ENCODE data around the gene RNF213.

RNF213 gene

DNA sequence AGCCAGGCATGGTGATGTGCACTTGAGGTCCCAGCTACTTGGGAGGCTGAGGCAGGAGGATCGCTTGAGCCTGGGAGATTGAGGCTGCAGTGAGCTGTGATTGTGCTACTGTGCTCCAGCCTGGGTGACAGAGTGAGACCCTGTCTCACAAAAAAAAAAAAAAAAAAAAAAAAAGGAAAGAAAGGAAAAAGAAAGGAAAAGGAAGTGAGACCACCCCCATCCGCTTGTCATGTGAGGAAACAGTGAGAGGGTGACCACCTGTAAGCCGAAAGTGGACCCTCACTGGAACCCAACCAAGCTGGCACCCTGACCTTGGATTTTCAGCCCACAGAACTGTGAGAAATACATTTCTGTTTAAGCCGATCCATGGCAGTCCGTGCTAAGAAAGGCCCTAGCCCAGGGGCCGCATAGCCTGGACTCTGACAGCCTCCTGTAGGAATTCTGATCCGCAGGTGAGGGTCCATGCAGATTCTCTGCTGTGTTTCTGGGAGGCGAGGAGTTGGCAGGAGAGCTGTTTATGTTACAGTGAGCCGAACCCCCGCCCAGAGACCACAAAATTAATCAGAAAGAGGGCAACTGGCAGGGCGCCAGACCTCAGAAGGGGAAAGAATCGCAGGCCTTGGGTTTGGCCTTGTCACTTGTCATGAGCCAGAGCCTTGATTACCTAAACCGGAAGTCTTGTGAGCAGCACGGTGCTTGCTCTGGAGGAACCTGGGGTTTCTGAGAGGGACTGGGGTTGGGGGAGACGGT lies 41.5 kb upstream of the RNF213 start:
- H3K27me3 ChIP-seq, result peaks cover 82% of the 10 kb centered on the region
- no peaks in the 10 kb centered on the region for H3K36me3 ChIP-seq
- no peaks in the 10 kb centered on the region for H3K9me3 ChIP-seq
- peak overlapping the region; percentile 64 to 82 for H3K4me3 ChIP-seq (ENCODE audit: low read depth in 1 of 2, low read length in 1 of 2)
- peak overlapping the region; percentile 77 for H3K27ac ChIP-seq
- peaks cover 15% of the 10 kb centered on the region in 2 experiments for H3K4me1 ChIP-seq (ENCODE audit: control insufficient read depth in 1 of 2, insufficient read depth in 1 of 2, low read depth in 1 of 2, low read length in 1 of 2)
- TF ChIP-seq, protein P1, sequence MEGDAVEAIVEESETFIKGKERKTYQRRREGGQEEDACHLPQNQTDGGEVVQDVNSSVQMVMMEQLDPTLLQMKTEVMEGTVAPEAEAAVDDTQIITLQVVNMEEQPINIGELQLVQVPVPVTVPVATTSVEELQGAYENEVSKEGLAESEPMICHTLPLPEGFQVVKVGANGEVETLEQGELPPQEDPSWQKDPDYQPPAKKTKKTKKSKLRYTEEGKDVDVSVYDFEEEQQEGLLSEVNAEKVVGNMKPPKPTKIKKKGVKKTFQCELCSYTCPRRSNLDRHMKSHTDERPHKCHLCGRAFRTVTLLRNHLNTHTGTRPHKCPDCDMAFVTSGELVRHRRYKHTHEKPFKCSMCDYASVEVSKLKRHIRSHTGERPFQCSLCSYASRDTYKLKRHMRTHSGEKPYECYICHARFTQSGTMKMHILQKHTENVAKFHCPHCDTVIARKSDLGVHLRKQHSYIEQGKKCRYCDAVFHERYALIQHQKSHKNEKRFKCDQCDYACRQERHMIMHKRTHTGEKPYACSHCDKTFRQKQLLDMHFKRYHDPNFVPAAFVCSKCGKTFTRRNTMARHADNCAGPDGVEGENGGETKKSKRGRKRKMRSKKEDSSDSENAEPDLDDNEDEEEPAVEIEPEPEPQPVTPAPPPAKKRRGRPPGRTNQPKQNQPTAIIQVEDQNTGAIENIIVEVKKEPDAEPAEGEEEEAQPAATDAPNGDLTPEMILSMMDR (IDR thresholded peaks at IDR 0.05), result no peak

DNA sequence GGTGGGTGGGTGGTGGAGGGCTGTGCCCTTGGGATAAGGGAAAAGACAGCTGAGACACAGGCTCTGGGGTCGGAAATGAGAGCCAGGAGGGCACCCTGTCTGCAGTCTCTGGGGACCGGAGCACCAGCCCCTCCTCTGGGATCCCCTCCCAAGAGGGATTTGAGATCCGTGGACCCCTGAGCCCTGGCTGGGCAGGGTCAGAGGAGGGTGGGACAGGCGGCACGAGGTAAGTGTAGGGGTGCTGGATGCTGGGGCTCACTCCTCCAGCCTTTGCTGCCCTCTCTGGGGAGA lies 40.9 kb upstream of the RNF213 start:
- no peaks in the 10 kb centered on the region for H3K36me3 ChIP-seq
- H3K27me3 ChIP-seq, result peaks cover 87% of the 10 kb centered on the region
- H3K9me3 ChIP-seq, result no peaks in the 10 kb centered on the region
- TF ChIP-seq, protein P1 (IDR thresholded peaks at IDR 0.05), result no peak
- peak overlapping the region; percentile 77 for H3K27ac ChIP-seq
- peaks cover 15% of the 10 kb centered on the region in 2 experiments for H3K4me1 ChIP-seq (ENCODE audit: control insufficient read depth in 1 of 2, insufficient read depth in 1 of 2, low read depth in 1 of 2, low read length in 1 of 2)
- H3K4me3 ChIP-seq (ENCODE audit: low read depth in 1 of 2, low read length in 1 of 2), result peak overlapping the region; percentile 64 to 82

DNA sequence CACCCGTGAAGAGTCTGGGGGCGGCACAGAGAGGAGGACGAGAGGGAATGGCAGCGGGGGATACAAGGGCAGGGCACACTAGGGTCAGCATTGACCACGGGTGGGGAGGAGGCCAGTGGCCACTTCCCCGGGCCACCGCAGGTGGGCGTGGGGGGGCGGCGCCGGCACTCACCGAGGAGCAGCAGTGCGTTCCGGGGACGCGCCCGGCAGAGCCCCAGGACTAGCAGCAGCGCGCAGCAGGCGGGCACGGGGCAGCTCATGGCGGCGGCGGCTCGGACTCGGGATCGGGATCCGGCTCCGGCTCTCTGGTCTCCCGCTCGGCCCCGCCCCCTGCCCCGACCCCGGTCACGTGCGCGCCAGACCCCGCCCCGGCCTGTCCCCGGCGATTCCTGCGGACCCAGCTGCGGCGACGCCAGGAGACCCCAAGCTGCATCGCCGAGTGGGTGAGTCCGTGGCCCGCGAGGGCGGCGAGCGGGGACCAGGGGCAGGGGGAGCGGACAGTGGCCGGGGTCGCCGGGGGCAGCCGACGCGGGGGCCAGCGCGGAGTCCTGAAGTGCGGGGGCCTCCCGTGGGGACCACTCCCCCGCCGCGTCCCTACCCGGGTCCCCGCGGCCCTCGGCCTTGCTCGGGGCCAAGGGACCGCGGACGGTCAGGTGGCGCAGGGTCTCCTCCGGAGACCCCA lies 40.5 kb upstream of the RNF213 start, which contains the start of the genes SGSH and SLC26A11:
TSS of gene SGSH (minus strand) at position 280 of the 682 bp plus-strand sequence. CDS start at position 260, 20 bp downstream.
TSS of gene SLC26A11 (plus strand) at position 374 of the 682 bp plus-strand sequence. CDS start 1,134 bp downstream, outside the sequence.
- Histone ChIP-seq H3K36me3 (no peaks in the 10 kb centered on the region), H3K4me3 (ENCODE audit: low read depth in 1 of 2, low read length in 1 of 2) (peak within 1 kb of the TSS; percentile 64 to 82), H3K27me3 (peaks cover 91% of the 10 kb centered on the region), H3K27ac (peak within 1 kb of the TSS; percentile 77), H3K9me3 (no peaks in the 10 kb centered on the region), H3K4me1 (ENCODE audit: control insufficient read depth in 1 of 2, insufficient read depth in 1 of 2, low read depth in 1 of 2, low read length in 1 of 2) (peaks cover 15% of the 10 kb centered on the region in 2 experiments)
- TF ChIP-seq, protein P1 (IDR thresholded peaks at IDR 0.05), result no peak

DNA sequence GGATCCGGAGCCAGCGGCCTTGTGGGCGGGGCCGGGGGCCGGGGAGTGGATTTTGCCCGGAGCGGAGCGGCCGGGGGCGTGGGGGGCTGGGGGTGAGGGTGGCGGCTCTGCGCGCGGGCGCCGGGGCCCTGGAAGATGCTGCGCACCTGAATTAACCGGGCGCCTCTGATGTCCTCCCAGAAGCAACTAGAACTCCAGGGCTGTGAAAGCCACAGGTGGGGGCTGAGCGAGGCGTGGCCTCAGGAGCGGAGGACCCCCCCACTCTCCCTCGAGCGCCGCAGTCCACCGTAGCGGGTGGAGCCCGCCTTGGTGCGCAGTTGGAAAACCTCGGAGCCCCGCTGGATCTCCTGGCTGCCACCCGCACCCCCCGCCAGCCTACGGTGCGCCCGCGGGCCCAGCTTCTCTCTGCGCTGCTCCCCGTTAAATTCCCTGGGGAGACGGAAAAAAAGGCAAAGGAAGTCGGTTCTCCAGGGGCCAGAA lies 39.9 kb upstream of the RNF213 start:
- Histone ChIP-seq H3K27me3 (peaks cover 92% of the 10 kb centered on the region), H3K27ac (no peak overlapping the region), H3K4me1 (ENCODE audit: control insufficient read depth in 1 of 2, insufficient read depth in 1 of 2, low read depth in 1 of 2, low read length in 1 of 2) (peaks cover 15% of the 10 kb centered on the region in 2 experiments), H3K36me3 (no peaks in the 10 kb centered on the region), H3K4me3 (ENCODE audit: low read depth in 1 of 2, low read length in 1 of 2) (peak overlapping the region; percentile 64 to 82), H3K9me3 (no peaks in the 10 kb centered on the region)
- TF ChIP-seq, protein P1 (IDR thresholded peaks at IDR 0.05), result no peak

DNA sequence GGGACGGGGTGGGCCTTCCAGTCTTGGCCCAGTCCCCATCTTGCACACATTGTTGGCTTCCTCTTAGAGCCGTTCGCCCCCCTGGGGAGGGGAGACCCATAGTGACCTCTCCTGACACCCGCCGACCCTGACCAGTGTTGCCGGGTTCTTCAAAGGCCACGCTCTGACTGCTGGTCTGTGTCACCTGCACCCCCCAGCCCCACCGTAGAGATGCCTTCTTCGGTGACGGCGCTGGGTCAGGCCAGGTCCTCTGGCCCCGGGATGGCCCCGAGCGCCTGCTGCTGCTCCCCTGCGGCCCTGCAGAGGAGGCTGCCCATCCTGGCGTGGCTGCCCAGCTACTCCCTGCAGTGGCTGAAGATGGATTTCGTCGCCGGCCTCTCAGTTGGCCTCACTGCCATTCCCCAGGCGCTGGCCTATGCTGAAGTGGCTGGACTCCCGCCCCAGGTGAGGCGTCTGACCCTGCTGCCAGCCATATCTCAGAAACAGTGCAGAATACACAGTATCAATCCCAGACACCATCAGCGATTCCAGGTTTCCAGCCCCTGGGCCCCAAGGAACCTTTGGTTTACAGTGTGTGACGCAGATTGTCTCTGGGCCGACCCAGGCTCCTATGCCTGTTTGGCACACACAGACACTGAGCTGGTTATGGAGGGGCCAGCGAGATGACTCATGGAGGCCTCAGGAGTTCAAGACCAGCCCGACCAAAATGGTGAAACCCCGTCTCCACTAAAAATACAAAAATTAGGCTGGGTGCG lies 39.1 kb upstream of the RNF213 start:
- H3K27ac ChIP-seq, result no peak overlapping the region
- H3K4me1 ChIP-seq (ENCODE audit: control insufficient read depth in 1 of 2, insufficient read depth in 1 of 2, low read depth in 1 of 2, low read length in 1 of 2), result peaks cover 15% of the 10 kb centered on the region in 2 experiments
- H3K36me3 ChIP-seq, result no peaks in the 10 kb centered on the region
- H3K9me3 ChIP-seq, result no peaks in the 10 kb centered on the region
- TF ChIP-seq, protein P1 (IDR thresholded peaks at IDR 0.05), result no peak
- H3K27me3 ChIP-seq, result peaks cover 97% of the 10 kb centered on the region
- H3K4me3 ChIP-seq (ENCODE audit: low read depth in 1 of 2, low read length in 1 of 2), result no peak overlapping the region
